B cell (primary cell): ENCODE data around the gene ZNF775. TPM values are rescaled to one million over a fixed set of nuclear protein-coding genes. Genes with fewer than 3 reads are reported as not detected.
A peak's percentile ranks its signal among the peaks of the same experiment; 100 is the strongest.

Source experiments
- ATAC-seq: fragments of 200-7000 bp; cut with Tn5 transposase; one replicate; pipeline ENCODE4 v1.10.0; 2021; ENCODE audit warnings: low read depth, mild to moderate bottlenecking, moderate number of reproducible peaks, moderate library complexity
- CTCF ChIA-PET: fragments of 350-600 bp; sonication (Branson Sonifier 250); formaldehyde crosslinking; loops from one replicate; lab custom pipeline; 2021; ENCODE audit warnings: antibody characterized with exemption, inconsistent platforms; lab: Charles Lee
- POLR2A ChIA-PET: fragments of 350-600 bp; sonication (Branson Sonifier 250); formaldehyde crosslinking; loops from one replicate; lab custom pipeline; 2021; ENCODE audit warnings: antibody characterized with exemption; lab: Charles Lee
- DNase-seq: peaks from one replicate; pipeline ENCODE4 v3.0.0; 2013
- H2AFZ ChIP-seq: 2 replicates; pipeline ENCODE4 v1.6.1; 2012; ENCODE audit warnings: mild to moderate bottlenecking, low read depth, low read length; ENCODE audit not compliant: insufficient read depth, poor library complexity, severe bottlenecking
- H3K27ac ChIP-seq, 2 donors: 1 replicate in 1 of 2; 2 replicates in 1 of 2; pipeline ENCODE4 v1.5.1; 2012 to 2013; ENCODE audit warnings: low read length in 2 of 2, mild to moderate bottlenecking in 2 of 2, moderate library complexity in 1 of 2
- H3K27me3 ChIP-seq, 4 experiments: fragments of 200-600 bp in 1 of 4; sonication (generic) in 1 of 4; replicated peaks in 1 of 4; 1 replicate in 2 of 4; 2 replicates in 2 of 4; pipeline versions ENCODE4 v1.6.1 to v1.7.0; 2013 to 2016; ENCODE audit warnings: low read length in 3 of 4, mild to moderate bottlenecking in 2 of 4, mixed read lengths in 1 of 4, moderate library complexity in 1 of 4; ENCODE audit not compliant: insufficient read depth in 4 of 4, control insufficient read depth in 3 of 4; ENCODE audit errors: control extremely low read depth in 1 of 4
- H3K36me3 ChIP-seq, 2 experiments: replicated peaks in 1 of 2; 1 replicate in 1 of 2; 2 replicates in 1 of 2; pipeline versions ENCODE4 v1.6.1 to v1.7.1; 2013; ENCODE audit warnings: low read length in 1 of 2; ENCODE audit not compliant: insufficient read depth in 2 of 2, control insufficient read depth in 1 of 2; ENCODE audit errors: control extremely low read depth in 1 of 2, extremely low read depth in 1 of 2
- H3K4me1 ChIP-seq, 2 donors: fragments of 200-600 bp in 1 of 2; sonication (generic) in 1 of 2; 1 replicate in 1 of 2; 2 replicates in 1 of 2; pipeline versions ENCODE4 v1.5.1 to v1.6.1; 2013 to 2017; ENCODE audit warnings: low read length in 2 of 2; ENCODE audit not compliant: control insufficient read depth in 2 of 2, insufficient read depth in 2 of 2
- H3K4me2 ChIP-seq: replicated peaks from 2 replicates; pipeline ENCODE3; 2012; ENCODE audit warnings: mild to moderate bottlenecking, low read depth, low read length; ENCODE audit not compliant: poor library complexity, severe bottlenecking
- H3K4me3 ChIP-seq, 5 experiments: fragments of 200-600 bp in 1 of 5; sonication (generic) in 1 of 5; 1 replicate in 3 of 5; 2 replicates in 2 of 5; pipeline versions ENCODE4 v1.5.1 to v1.7.0; 2011 to 2016; ENCODE audit warnings: low read length in 4 of 5, mild to moderate bottlenecking in 4 of 5, low read depth in 2 of 5, control low read depth in 1 of 5, moderate library complexity in 1 of 5; ENCODE audit not compliant: insufficient read depth in 1 of 5; ENCODE audit errors: control extremely low read depth in 1 of 5, extremely low read depth in 1 of 5
- H3K79me2 ChIP-seq: fragments of 200-600 bp; sonication (generic); one replicate; pipeline ENCODE4 v1.6.0; 2016; ENCODE audit warnings: low read length; ENCODE audit not compliant: control insufficient read depth, insufficient read depth
- H3K9ac ChIP-seq: fragments of 200-600 bp; sonication (generic); 2 replicates; pipeline ENCODE4 v1.6.1; 2017; ENCODE audit warnings: mild to moderate bottlenecking, low read length, moderate library complexity
- H3K9me3 ChIP-seq, 3 donors: one replicate each; pipeline versions ENCODE4 v1.6.1 to v1.7.1; 2013; ENCODE audit warnings: low read length in 2 of 3; ENCODE audit not compliant: control insufficient read depth in 2 of 3, insufficient read depth in 1 of 3; ENCODE audit errors: control extremely low read depth in 1 of 3
- H4K20me1 ChIP-seq: 2 replicates; pipeline ENCODE4 v1.6.0; 2012; ENCODE audit warnings: mild to moderate bottlenecking, low read length; ENCODE audit not compliant: insufficient read depth, control insufficient read depth, poor library complexity, severe bottlenecking
- H3K27ac Mint-ChIP-seq: one replicate; pipeline ENCODE4 v1.8.0; 2021; ENCODE audit warnings: mixed read lengths
- H3K27me3 Mint-ChIP-seq: one replicate; pipeline ENCODE4 v1.8.0; 2021; ENCODE audit warnings: mixed read lengths
- H3K4me1 Mint-ChIP-seq: one replicate; pipeline ENCODE4 v1.8.0; 2021; ENCODE audit warnings: mixed read lengths
- H3K4me3 Mint-ChIP-seq: one replicate; pipeline ENCODE4 v1.8.0; 2021; ENCODE audit warnings: mixed read lengths
- H3K9me3 Mint-ChIP-seq: one replicate; pipeline ENCODE4 v1.8.0; 2022; ENCODE audit warnings: mixed read lengths; ENCODE audit not compliant: insufficient read depth
- CTCF ChIP-seq: fragments of 200-600 bp; IDR thresholded peaks from one replicate; pipeline ENCODE4 v1.8.0; 2022; ENCODE audit warnings: antibody characterized with exemption, mild to moderate bottlenecking
- EZH2 ChIP-seq: IDR thresholded peaks from 2 replicates; pipeline ENCODE4 v1.6.1; 2012; ENCODE audit warnings: borderline replicate concordance, low read depth, mild to moderate bottlenecking, moderate library complexity, low read length; ENCODE audit not compliant: insufficient read depth, poor library complexity, severe bottlenecking
- WGBS: methylation state at CpG from one replicate; pipeline ENCODE4 v1.1.5; 2013; ENCODE audit warnings: missing lambda C conversion rate; ENCODE audit not compliant: insufficient coverage; 5-methylcytosine and 5-hydroxymethylcytosine counted together
- intact Hi-C: fragments of 100-400 bp; cut with micrococcal nuclease; formaldehyde crosslinking; loops from one replicate; pipeline ENCODE4 v1.10.0; 2022
- polyA plus RNA-seq: library from polyadenylated mRNA; depleted of rRNA; stranded (reverse); fragments of >200 nt; gene quantifications from 2 replicates; pipeline ENCODE4 v1.2.3, GENCODE V29; 2012
- total RNA-seq, 2 donors: library from RNA; stranded (reverse); fragments of 120-200 nt in 1 of 2; gene quantifications; 1 replicate in 1 of 2; 2 replicates in 1 of 2; pipeline versions ENCODE4 v1.2.3 to v1.2.4, GENCODE V29; 2013 to 2022

The ZNF775 gene
- total and polyA plus RNA-seq, 2 donors (not counting 1 experiment from before 2014, with no cell fraction given) = 4.2 to 12.1 TPM

GRCh38 chr7:150368096-150368883 lies 10.8 kb upstream of the ZNF775 start, which contains the start of gene REPIN1:
REPIN1 (plus strand) TSS chr7:150368822; CDS start chr7:150369712, 890 bp downstream.
- H3K4me1 Mint-ChIP-seq = peaks cover 69% of the 10 kb centered on the region
- H3K27me3 Mint-ChIP-seq = no peaks in the 10 kb centered on the region
- H3K27ac Mint-ChIP-seq = peak within 1 kb of the TSS; percentile 98
- H4K20me1 ChIP-seq = peaks cover 20% of the 10 kb centered on the region
- H3K9me3 ChIP-seq = no peaks in the 10 kb centered on the region
- DNase-seq = peak; percentile 89
- TF ChIP-seq EZH2 (no peak), CTCF (no peak)
- H3K4me3 ChIP-seq = peak within 1 kb of the TSS; percentile 62 to 98 (median 82)
- no peaks in the 10 kb centered on the region for H3K9me3 Mint-ChIP-seq
- peak within 1 kb of the TSS; percentile 88 for H3K9ac ChIP-seq
- H3K4me1 ChIP-seq = peaks cover 57 to 72% of the 10 kb centered on the region in 2 donors
- ChIA-PET CTCF (interaction anchor here (1.5 to 7.3 kb wide), 6 partner anchors 10 to 81 kb away, joined by 3 to 71 read pairs (median 12); a partner anchor contains a TSS), POLR2A (interaction anchor here (0.5 to 6.6 kb wide), 6 partner anchors 11 to 963 kb away, joined by 4 to 120 read pairs (median 8); partner anchors contain the start of gene ZNF775)
- intact Hi-C loops = loop anchor here (2.0 to 10.0 kb wide), 3 partner anchors 67 to 691 kb away; partner anchors contain the start of genes ABCB8, ATG9B and SLC4A2
- H3K4me2 ChIP-seq = peak within 1 kb of the TSS; percentile 85
- H3K36me3 ChIP-seq = peaks cover 0 to 22% of the 10 kb centered on the region in 2 experiments
- WGBS = under 1% methylated on average over 85 of the region's 85 CpGs
- peaks cover 24% of the 10 kb centered on the region for H3K79me2 ChIP-seq
- H2AFZ ChIP-seq = peak within 1 kb of the TSS; percentile 76
- H3K4me3 Mint-ChIP-seq = peak within 1 kb of the TSS; percentile 92
- peak; percentile 49 for ATAC-seq
- no peaks in the 10 kb centered on the region for H3K27me3 ChIP-seq
- peak within 1 kb of the TSS; percentile 98 to 99 for H3K27ac ChIP-seq
